Inflammatory macrophage (primary cell): ENCODE measurements around the gene DNAJB1.
"Not testable (repeated sequence)": the region's sequence is repeated elsewhere in the genome, so short reads cannot be mapped to it uniquely, and the experiment has no call there.

Experiments used
- DNase-seq, 2 donors: peaks; one replicate each; pipeline ENCODE4 v3.0.0-alpha.2; 2020 to 2022
- total RNA-seq, 18 experiments: gene quantifications; one replicate each; lab custom pipeline; 2026; ENCODE audit warnings: mixed read lengths in 6 of 18, inconsistent platforms in 2 of 18; lab: John Stamatoyannopoulos, UW

DNAJB1 gene
- total RNA-seq: 28.3 to 85.8 (median 45.5) reads per million in 18 experiments

DNA sequence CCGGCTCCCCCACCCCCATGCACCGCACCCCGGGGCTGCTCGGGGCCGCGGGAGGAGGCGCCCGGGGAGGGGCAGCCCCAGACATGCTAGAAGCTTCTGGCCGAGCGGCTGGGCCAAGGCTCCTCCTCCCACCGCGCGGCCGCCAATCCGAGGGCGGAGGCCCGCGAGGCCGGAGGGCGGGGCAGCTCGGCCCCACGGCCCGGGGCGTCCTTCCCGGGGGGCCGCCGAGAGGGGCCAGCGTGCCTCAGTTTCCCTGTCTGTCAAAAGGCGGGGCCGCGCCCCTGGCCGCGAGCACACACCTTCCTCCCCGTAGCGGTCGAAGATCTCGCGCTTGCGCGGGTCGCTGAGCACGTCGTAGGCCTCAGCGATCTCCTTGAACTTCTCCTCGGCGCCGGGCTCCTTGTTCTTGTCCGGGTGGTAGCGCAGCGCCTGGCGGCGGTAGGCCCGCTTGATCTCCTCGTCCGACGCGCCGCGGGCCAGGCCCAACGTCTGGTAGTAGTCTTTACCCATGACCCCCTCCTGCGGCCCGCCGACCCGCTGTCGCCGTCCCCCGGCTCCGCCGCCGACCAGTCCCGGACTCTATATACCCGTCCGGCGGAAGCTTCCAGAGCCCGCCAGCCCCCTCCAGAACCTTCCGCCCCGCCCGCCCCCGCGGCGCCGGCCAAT lies at the start of gene DNAJB1:
Gene DNAJB1, minus strand, starts transcription at position 558 of the 666 bp plus-strand sequence. Its CDS starts 48 bp downstream, at position 510.
- DNase-seq: peak; percentile 72 to 84

DNA sequence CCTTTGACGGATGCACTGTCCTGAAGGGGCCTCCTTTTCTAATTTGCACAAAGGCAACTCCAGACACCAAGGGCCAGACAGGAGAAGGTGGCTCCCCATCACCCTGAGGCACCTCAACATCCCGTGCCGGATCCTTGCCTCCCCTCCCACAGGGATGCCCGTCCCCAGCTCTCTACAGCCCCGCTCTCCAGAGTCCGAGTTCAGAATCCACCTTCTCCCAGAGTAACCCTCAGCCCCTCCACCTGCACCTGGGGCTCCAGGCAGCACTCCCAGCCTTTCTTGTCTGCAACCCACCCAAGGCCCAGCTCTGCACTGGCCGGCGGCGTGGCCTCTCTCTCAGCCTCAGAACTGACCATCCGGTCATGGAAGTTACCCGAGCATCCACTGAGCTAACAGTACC lies 48.9 kb upstream of the DNAJB1 start:
- no peak for DNase-seq

DNA sequence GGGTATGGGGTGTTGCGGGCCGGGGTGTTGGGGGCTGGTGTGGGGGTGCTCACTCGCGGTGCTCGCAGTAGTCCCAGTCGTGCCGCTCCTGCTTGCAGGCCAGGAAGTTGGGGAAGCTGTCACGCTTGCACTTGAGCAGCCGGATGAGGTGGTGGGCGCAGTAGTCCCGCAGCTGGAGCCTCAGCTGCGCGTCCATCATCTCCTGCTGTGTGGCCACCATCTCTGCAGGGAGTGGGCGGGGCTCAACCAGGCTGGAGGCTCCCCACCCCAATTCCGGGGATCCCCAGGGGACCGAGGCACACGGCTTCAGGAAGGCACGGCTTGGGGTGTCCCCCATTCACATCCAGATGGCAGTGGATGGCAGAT lies 48.5 kb upstream of the DNAJB1 start:
- DNase-seq: no peak

DNA sequence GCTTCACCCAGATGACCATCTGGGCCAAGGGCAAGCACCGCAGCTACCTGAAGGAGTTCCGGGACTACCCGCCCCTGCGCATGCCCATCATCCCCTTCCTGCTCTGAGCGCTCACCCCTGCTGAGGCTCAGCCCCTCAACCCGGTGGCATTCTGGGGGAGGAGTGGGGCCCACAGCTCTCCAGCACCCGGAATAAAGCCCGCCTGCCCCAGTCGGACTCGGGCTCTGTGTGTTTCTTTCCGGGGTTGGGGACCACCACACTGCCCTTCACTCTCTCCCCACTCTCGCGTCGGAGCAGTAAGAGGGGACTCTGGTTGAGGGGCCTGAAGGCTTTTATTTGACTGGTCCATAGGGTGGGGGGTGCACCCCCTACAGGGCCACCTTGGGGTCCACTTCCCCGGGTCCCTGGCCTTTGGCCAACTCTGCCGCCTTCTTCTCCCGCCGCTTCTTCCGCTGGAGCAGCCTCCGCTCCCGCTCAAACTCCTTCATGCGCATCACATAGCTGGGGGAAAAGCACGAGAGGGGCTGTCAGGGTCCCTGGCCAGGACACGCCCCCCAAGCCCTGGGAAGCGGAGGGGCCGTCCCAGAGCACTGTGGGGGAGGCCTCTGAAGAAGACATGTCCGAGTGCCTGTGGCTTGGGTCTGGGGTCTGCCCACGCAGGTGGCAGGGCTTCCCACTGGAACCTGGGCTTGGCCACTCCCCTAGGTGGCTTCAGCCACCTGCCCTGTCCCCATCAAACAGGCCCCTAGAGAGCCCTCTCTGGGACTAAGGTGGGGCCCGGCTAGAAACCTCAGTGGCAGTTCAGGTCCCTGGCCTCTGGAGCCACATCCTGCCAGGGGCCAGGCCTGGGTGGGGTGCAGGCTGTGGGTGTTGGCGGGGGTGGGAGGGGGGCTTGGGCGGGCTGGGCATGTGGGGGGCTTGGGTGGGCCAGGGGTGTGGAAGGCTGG lies 47.8 kb upstream of the DNAJB1 start:
- no peak for DNase-seq

DNA sequence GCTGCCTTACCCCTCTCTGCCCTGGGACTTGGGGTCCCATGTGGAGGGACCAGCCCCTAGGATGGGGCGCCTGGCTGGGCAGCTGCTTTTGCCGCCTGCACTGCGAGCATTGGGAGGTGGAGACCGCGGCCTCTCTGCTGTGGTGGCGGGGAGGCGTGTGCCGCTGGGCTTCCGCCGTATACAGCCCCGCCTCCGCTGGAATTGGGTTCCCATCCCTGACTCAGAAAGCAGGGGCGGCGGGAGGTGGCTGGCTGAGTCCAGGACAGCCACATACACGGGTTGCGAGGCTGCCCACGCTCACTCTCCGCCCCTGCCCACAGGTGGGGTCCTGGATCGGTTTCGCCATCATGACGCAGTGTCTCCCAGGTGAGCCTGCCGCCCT lies 47.1 kb upstream of the DNAJB1 start:
- no peak for DNase-seq

DNA sequence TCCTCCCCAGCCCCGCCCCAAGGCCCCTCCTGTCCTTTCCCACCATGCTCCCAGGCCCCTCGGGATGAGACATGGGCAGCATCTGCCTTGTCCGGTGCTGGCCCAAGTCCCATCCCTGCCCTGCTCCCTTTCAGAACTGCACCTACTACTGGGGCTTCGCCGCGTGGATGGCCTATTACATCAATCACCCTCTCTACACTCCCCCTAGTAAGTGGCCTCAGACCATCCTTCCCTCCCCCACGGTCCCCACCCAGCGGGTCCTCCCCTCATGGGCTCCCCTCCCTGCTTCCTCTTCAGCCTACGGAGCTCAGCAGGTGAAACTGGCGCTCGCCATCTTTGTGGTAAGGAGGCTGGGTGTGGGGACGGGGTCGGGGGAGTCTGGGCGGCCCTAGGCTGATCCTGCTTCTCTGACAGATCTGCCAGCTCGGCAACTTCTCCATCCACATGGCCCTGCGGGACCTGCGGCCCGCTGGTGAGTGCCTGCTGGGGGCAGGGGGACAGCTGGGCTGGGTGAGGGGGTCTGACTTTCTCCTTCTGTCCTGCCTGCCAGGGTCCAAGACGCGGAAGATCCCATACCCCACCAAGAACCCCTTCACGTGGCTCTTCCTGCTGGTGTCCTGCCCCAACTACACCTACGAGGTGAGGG lies 46.6 kb upstream of the DNAJB1 start:
- DNase-seq: not testable (repeated sequence)

DNA sequence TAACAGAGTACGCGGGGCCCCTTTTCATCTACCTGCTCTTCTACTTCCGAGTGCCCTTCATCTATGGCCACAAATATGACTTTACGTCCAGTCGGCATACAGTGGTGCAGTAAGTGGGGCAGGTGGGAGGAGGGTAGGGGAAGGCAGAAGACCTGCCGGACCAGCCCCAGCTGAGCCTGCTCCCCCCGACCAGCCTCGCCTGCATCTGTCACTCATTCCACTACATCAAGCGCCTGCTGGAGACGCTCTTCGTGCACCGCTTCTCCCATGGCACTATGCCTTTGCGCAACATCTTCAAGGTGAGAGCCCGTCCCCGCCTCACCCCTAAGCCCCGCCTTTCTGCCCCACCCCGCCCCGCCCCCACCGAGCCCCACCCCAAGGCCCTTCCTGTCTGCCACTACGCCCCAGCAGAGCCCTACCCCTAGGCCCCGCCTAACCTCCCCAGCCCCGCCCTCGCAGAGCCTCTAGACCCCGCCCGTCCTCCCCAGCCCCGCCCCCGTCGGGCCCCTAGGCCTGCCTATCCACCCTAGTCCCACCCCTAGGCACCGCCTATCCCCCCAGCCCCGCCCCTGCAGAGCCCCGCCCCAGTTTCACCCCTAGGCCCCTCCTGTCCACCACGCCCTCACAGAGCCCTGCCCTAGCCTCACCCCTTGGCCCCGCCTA lies 45.9 kb upstream of the DNAJB1 start:
- no peak for DNase-seq

DNA sequence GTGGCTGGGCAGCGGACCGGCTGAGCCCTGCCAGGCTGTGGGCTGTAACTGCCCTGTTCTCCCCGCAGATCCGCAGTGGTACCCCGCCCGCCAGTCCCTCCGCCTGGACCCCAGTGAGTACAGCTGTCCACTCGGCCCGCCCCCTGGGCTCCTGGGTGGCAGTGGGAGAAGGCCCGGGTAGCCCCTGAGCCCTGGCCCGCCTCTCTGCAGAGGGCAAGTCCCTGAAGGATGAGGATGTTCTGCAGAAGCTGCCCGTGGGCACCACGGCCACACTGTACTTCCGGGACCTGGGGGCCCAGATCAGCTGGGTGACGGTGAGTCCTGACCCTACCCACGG lies 45.4 kb upstream of the DNAJB1 start:
- no peak for DNase-seq

DNA sequence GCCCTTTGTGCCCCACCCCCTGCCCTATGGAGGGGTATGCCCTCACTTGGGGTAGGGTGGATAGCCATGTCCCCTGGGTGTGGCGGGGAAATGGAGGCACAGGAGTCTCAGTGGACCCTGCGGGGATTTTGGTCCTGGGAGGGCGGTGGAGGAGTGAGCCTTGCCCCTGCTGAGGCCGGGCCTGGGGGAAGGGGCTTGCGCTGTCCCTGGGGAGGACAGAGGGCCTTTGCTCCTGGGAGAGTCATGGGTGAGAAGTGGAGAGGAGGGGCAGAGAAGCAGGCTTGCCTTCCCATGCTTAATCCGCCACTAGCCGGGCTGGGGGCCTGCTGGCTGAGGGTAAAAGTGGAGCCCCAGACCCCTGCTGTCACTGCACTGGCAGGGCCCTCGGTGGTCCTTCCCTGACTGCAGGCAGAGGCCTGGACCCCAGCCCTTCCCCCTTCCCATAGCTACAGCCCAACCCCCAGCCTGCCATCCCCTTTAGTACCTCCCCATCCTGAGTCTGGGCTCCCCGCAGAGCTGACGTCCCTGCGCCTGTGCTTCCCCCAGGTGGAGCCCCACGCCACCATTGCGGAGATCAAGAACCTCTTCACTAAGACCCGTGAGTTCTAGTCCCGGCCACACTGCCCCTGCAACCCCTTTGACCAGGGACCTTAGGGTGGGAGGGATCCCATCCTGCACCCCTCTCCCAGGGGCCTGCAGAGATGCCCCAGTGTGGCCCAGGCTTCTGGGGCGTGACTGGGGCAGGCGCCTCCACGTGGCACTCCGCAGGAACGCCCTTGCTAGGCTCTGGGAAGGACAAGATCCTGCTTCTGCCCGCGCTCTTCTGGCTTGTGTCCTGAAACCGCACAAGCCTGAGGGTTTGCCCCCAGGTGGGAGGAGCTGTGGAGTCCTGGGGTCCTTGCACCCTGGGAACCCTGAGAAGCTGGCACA lies 44.7 kb upstream of the DNAJB1 start:
- no peak for DNase-seq

DNA sequence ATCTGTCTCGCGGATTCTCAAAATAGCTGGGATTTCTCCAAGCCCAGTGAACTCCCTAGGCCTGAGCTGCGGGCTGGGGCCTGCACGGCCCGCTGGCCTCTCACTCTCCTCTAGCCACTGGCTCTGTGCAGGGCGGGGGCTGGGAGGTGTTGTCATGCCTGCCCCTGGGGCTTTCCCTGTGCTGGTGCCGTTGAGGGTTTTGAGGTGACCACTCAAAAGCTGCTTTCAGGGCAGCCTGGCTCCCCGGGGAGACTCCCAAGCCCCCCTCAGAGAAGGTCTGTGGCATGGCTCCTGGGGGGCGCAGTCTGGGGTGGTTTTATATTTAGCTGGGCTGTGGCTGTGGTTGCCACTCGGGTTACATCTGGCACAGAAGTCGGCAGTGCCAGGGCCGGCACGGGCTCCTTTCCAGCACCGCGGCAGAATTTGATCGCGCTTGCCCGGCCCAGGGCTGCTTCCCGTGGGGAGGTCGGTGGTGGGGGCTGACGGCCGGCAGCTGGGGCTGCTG lies 43.7 kb upstream of the DNAJB1 start:
- DNase-seq: no peak

DNA sequence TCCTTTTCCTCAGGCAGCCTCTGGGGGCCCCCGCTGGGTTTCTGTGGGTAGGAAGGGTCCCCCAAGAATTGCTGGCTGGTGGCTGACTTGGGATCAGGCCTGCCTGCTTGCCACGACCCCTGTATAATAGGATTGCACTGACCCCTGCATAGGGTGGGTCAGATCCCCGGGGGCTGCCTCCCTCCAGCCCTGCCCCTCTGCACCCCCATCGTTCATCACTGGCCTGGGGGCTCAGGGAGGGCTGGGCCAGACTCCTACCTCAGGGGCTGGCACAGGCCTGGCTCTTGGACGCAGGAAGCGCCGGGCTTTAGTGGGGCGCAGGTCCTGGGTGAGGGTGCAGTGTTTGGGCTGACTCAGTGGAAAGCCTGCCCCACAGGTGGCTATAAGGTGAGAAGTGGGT lies 43.1 kb upstream of the DNAJB1 start:
- DNase-seq: no peak

DNA sequence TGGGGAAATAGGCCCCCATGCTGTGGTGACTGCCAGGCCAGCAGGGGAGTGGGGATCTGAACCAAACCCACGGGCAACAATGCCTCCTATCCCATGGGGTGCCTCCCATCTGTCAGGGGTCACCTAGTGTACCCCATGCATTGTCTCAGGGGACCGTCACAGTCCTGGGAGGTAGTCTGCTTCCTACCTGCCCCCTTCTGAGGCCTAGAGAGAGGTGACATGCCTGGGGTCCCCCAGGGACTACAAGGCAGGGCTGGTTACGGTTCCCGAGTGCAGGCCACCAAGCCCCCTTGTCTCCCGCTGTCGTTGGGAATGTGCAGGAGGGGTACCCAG lies 42.5 kb upstream of the DNAJB1 start:
- DNase-seq: no peak

DNA sequence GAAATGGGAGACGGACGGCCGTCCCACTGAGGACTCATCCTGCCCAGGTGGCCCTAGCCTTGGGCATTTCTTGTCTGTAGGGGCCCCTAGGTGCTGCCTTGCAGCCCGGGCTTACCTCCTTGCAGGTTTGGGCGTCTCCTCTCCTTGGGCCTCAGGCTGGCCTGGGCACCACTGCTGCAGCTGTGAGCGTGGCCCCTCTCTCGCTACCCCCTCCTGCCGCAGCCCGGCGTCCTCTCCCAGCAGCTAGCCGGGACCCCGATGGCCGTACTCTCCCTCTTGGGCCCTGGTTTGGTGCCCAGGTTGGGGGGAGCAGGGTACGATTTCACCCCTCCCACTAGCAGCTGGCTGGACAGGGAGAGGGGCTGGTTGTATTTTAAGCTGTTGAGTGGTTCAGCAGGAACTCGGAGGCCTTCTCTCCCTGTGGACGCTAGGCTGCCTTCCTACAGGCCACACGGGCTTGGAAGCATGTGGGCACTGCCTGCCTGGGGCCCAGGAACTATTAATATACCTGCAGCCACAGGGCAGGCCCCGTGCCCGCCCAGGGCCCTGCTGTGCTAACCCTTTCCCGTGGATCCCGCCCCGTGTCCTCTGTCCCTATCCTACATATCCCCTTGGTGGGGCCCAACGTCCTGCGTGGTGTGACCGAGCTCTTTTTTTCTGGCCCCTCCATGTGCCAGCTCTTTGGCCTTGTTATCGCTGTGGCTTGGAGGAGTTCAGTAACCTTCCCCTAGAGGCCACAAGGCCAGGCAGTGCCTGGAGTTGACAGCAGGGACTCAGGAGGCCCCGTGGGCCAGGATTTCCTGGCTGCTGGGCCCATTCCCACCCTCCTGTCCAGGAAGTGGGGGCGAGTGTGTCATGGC lies 41.9 kb upstream of the DNAJB1 start:
- DNase-seq: no peak

DNA sequence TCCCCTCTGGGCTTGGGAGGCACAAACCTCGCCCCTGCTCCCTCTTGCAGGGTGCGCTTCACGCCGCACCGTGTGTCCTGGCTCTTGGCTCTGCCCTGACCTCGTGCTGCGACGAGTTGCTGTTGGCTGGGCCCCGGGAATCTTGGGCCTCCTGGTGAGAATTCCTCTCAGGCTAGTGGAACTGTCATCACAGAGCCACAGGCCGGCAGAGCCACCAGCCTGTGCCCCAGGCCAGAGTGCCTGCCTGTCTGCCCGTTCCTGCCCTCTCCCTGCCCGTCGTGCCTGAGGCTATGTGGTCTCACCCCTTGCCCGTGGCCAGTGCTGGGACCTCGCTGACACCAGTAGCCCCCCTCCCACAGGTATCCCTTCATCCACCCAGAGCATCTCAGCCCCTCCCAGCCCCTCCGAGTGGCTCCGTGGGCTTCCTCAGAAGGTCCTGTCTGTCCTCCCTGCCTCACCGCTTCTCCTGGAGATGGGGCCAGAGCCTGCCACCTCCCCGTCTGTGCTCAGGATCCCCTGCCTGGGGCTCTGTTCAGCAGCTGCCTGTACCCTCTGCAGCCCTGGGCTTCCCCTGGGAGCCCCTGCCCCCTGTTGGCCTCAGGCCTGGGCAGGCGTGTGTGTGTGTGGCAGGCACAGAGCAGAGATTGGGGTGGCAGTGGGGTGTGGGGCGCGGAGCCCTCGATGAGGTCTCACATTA lies 40.3 kb upstream of the DNAJB1 start:
- no peak for DNase-seq

DNA sequence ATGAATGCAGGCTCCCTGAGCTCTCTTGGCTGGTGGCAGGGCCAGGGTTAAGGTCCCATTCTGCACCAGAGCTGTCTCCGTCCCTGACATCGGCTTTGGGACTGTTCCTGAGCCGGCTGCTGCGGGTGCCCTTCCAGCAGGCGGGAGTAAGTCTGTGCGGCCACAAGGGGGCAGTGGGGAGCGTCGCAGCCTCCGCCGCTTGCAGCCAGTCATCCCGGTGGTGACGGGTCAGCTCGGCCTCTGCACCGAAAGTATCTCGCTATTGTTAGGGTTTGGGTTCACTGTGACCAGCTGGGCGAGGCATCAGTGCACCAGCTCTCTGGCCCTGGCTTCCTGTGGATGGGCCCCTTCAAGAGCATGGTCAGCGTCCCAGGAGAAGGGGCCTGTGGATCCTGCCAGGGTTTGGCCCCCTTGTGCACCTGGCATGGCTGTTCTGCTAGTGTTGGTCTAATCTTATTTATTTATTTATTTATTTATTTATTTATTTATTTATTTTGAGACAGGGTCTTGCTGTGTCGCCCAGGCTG lies 38.5 kb upstream of the DNAJB1 start:
- peak; percentile 75 to 83 for DNase-seq

DNA sequence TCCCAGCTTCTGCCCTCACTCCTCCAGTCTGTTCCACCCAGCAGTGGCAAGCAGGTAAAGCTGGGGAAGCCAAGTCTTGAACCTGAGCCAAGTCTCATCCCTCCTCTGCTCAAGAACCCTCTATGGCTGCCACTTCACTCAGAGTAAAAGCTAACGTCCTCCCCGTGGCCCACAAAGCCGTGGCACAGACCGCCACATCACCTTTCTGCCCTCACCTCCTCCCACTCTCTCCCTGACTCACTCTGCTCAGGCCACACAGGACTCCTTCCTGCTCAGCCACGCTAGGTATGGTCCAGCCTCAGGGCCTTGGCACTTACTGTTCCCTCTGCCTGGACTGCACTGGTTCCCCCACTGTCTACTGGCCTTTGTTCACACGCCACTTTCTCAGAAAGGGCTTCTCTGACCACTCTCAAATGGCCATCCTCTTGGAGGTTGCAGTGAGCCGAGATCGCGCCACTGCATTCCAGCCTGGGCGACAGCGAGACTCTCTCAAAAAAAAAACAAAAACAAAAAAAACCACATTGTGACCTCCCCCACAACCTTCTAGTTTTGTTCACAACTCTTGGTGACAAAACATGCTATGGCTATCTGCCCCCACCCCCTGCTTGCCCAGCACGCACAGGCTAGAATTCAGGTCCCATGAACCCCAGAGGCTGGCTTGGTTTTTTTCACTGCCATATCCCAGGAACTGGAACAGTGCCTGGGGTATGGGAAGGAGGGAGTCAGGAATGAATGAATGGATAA lies 37.9 kb upstream of the DNAJB1 start:
- no peak for DNase-seq

DNA sequence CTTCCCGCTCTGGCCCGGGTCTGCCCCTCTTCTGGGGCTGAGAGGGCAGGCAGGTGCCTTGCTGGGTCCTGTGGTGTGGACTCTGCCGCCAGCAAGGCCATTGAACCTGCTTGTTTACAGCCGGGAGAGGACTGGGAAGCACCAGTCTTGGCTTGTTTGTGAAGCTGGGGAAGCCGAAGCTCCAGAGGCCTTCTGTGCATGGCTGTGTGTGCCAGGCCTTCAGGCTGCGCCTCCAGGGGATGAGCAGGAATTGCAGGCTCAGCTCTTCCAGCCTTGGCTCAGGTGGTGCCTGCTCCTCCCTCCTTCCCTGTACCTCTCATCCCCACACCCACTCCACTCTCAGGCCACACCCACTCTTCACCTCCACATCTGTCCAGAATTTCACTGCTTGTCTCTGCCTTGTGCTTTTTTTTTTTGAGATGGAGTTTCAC lies 36.2 kb upstream of the DNAJB1 start:
- no peak for DNase-seq

DNA sequence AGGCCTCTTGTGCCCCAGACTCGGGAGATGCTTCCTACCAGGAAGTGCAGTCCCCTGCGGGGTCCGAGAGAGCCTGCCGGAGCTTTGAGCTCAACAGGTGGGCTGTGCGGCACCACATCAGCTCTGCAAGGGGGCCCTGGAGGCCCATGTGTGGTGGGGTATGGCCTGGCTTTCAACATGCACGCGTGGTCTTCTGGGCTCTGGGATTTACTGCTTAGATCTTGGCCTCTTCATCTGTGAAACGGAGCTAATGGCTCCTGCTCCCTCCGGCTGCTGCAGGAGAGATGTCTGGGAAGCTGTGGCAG lies 35.7 kb upstream of the DNAJB1 start:
- no peak for DNase-seq
